Bone marrow (tissue), 2 donors: ENCODE data around the gene SNX15.
"Not testable (repeated sequence)": the region's sequence is repeated elsewhere in the genome, so short reads cannot be mapped to it uniquely, and the experiment has no call there.

Experiments
- DNase-seq, 2 donors: peaks; one replicate each; lab custom pipeline; 2025; lab: John Stamatoyannopoulos, UW

SNX15 gene

GRCh38 chr11:65014726-65015227 lies 12.5 kb upstream of the SNX15 start:
- no peak for DNase-seq

- no peak for DNase-seq
Observed at GRCh38 chr11:65016705-65017104, 10.5 kb upstream of the SNX15 start.

GRCh38 chr11:65017937-65018336 lies 9.3 kb upstream of the SNX15 start:
- no peak for DNase-seq

- no peak for DNase-seq
Observed at GRCh38 chr11:65019824-65020223, 7.4 kb upstream of the SNX15 start.

GRCh38 chr11:65021003-65021402 lies 6.2 kb upstream of the SNX15 start:
- no peak for DNase-seq

- no peak for DNase-seq
Observed at GRCh38 chr11:65021509-65021908, 5.7 kb upstream of the SNX15 start.

- not testable (repeated sequence) for DNase-seq
Observed at GRCh38 chr11:65023502-65023901, 3.7 kb upstream of the SNX15 start.

- DNase-seq: no peak
Observed at GRCh38 chr11:65026810-65027209, 429 bp upstream of the SNX15 start.

- no peak for DNase-seq
Observed at GRCh38 chr11:65032216-65032615, 5.0 kb downstream of the SNX15 start.

GRCh38 chr11:65034423-65034822 lies 7.2 kb downstream of the SNX15 start:
- DNase-seq: no peak

GRCh38 chr11:65035579-65035978 lies 8.3 kb downstream of the SNX15 start:
- DNase-seq: no peak

- DNase-seq: no peak
Observed at GRCh38 chr11:65036931-65037330, 9.7 kb downstream of the SNX15 start.

- no peak for DNase-seq
Observed at GRCh38 chr11:65040520-65040846, 13.2 kb downstream of the SNX15 start.

DNA sequence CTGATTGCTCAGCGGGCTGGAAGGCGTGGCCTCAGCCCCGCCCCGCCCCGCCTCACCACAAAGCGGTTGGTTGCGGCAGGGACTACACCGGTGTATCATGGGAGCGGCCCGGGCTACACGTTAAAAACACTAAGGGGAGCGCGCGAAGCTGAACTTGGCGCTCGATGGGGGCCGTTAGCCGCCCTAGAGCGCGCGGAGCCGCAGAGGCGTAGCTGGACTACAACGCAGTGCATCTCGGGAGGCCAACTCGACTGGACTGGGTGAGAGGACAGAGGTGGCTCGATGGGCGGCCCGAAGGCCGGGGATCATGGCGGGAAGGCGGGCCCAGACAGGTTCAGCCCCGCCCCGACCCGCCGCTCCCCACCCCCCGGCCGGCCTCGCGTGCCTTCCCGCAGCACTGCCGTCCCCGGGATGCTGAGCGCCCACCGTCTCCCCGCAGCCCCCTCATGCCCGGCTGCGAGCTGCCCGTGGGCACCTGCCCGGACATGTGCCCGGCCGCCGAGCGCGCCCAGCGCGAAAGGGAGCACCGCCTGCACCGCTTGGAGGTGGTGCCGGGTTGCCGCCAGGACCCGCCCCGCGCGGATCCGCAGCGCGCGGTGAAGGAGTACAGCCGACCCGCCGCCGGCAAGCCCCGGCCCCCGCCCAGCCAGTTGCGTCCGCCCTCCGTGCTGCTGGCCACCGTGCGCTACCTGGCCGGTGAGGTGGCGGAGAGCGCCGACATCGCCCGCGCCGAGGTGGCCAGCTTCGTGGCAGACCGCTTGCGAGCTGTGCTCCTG lies 13.8 kb downstream of the SNX15 start, which contains the start of gene SAC3D1:
Gene SAC3D1, plus strand, starts transcription at position 364 of the 776 bp plus-strand sequence. Its CDS starts 83 bp downstream, at position 447.
- peak; percentile 79 to 81 for DNase-seq

GRCh38 chr11:65042891-65043290 lies 15.7 kb downstream of the SNX15 start:
- no peak for DNase-seq

GRCh38 chr11:65043881-65044501 lies 16.8 kb downstream of the SNX15 start:
- peak in 1 of 2 donors; percentile 8 for DNase-seq

- no peak for DNase-seq
Observed at GRCh38 chr11:65045061-65045460, 17.8 kb downstream of the SNX15 start.

DNA sequence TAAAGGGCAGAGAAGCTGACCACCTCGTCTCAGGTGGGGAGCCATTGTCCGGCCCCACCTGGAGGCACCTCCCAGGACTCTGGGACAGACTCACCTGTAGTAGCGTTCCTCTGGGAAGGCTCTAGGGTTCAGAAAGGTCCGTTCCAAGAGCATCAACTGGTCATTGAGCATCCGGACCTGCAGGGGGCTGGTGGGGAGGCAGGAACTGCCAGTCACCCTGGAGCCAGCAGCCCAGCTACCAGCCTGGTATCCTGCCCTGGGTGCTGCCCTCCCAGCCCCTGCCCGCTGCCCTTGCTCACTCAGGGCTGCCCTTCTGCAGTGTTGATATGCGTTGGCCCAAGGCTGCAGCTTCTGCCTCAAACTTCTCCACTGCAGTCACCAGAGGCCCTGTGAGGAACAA lies 18.5 kb downstream of the SNX15 start:
- DNase-seq: no peak

- peak in 1 of 2 donors; percentile 6 for DNase-seq
Observed at GRCh38 chr11:65047581-65048422, 20.6 kb downstream of the SNX15 start.

DNA sequence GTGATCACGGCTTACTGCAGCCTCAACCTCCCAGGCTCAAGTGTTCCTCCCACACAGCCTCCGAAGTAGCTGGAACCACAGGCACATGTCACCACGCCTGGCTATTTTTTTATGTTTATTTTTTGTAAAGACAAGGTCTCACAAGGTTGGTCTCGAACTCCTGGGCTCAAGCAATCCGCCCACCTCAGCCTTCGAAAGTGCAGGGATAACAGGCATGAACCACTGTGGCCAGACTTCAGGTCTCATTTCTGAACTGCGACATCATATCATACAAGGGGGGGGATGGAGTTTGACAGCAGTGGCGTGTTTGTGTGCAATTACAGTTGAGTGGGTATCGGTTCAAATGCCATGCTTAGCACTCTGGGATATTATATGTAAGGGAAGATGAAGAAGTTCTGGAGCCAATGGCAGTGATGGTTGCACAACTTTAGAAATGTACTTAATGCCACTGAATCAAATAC lies 24.2 kb downstream of the SNX15 start:
- DNase-seq: no peak

DNA sequence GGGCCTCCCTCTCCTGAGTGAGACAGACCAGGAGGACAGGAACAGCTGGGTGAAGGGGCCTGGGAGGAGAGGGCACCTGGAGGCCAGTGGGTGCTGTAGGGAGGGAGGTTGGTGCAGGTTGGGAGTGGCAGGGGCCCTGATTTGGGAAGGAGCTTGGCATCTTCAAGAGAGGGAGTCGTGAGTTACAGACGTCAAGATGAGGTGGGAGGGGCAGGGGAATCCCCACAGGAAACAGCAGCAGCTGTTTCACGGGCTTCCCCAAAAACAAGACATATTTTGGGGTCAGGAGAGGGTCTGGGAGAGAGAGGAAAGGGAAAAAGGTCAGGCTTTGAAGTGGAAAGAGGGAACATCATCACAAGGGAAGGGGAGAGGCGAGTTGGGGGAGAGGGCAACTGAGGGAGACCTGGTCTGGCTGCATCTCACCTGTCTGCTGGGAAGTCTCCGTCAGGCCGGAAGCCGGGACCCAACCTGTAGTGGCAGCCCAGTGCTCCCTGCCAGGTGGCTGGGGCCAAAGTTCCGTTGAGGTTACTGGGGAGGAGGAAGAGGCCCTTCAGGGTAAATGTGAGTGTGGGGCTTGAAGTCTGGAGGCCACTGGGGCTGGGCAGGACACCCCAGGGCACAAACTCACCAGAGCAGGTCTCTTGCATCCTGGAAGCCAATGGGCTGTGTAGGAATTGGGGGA lies 26.7 kb downstream of the SNX15 start:
- no peak for DNase-seq

GRCh38 chr11:65055538-65055937 lies 28.3 kb downstream of the SNX15 start:
- DNase-seq: no peak
